Measurements from ENCODE around the gene TRPM2.

DNA sequence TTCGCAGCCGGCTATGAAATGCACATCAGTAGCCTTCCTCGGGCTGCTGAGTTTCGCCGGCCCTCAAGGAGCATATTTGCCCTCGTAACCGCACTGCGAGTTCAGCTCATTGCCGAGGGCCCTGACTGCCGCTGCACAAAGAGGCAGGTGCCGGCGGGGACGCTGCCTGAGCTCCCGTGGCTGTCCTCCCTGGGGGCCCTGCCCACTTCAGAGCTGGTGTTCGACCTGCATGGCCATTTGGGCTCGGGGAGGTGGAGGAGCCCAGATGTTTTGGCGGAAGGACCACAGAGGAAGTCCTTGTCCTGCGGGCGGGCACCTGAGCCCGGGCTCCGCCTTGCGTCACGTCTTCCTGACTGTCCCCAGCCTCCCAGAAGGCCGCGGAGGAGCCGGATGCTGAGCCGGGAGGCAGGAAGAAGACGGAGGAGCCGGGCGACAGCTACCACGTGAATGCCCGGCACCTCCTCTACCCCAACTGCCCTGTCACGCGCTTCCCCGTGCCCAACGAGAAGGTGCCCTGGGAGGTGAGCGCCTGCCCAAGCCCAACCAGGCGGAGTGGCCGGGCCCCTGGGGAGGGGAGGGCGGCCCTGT lies 72.0 kb downstream of the TRPM2 start:
- TF ChIP-seq, protein P1, sequence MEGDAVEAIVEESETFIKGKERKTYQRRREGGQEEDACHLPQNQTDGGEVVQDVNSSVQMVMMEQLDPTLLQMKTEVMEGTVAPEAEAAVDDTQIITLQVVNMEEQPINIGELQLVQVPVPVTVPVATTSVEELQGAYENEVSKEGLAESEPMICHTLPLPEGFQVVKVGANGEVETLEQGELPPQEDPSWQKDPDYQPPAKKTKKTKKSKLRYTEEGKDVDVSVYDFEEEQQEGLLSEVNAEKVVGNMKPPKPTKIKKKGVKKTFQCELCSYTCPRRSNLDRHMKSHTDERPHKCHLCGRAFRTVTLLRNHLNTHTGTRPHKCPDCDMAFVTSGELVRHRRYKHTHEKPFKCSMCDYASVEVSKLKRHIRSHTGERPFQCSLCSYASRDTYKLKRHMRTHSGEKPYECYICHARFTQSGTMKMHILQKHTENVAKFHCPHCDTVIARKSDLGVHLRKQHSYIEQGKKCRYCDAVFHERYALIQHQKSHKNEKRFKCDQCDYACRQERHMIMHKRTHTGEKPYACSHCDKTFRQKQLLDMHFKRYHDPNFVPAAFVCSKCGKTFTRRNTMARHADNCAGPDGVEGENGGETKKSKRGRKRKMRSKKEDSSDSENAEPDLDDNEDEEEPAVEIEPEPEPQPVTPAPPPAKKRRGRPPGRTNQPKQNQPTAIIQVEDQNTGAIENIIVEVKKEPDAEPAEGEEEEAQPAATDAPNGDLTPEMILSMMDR (IDR thresholded peaks at IDR 0.05), result no peak
- TF ChIP-seq POLR2A (IDR thresholded peaks at IDR 0.05), result no peak

Data from esophagus squamous epithelium (tissue), 4 donors.